HepG2 (cell line): ENCODE measurements around the gene KRTCAP2. TPM values are rescaled to one million over a fixed set of nuclear protein-coding genes. Genes with fewer than 3 reads are reported as not detected.

Source experiments
- HDAC6 ChIP-seq: fragments of 200-600 bp; sonication (generic); IDR thresholded peaks from 2 replicates; pipeline ENCODE4 v1.7.0; 2017; ENCODE audit warnings: mild to moderate bottlenecking, antibody characterized with exemption, low read length, low read depth
- KAT7 ChIP-seq: IDR thresholded peaks from 2 replicates; pipeline ENCODE4 v1.6.1; 2018; ENCODE audit warnings: borderline replicate concordance, missing compliant biosample characterization
- MXD4 ChIP-seq: IDR thresholded peaks from 2 replicates; pipeline ENCODE4 v1.6.1; 2016; ENCODE audit warnings: mild to moderate bottlenecking, missing biosample characterization, missing genetic modification reagents
- MXI1 ChIP-seq: IDR thresholded peaks from 3 replicates; pipeline ENCODE4 v1.6.1; 2012; ENCODE audit warnings: low read depth, low read length, inconsistent platforms, borderline replicate concordance
- NR2F2 ChIP-seq: IDR thresholded peaks from 2 replicates; pipeline ENCODE4 v1.6.1; 2012; ENCODE audit warnings: low read depth, inconsistent platforms, borderline replicate concordance
- REL ChIP-seq: sonication (generic); formaldehyde crosslinking; conservative IDR thresholded peaks from 2 replicates; pipeline ENCODE4 v1.8.0; 2022; ENCODE audit warnings: mild to moderate bottlenecking, missing genetic modification reagents, moderate library complexity
- SMC3 ChIP-seq: IDR thresholded peaks from 2 replicates; pipeline ENCODE4 v1.6.1; 2011; ENCODE audit warnings: low read length, improper control_type of control experiment
- SNAI1 ChIP-seq: sonication (generic); formaldehyde crosslinking; IDR thresholded peaks from 2 replicates; pipeline ENCODE4 v1.5.0; 2020; ENCODE audit warnings: mild to moderate bottlenecking, missing genetic modification reagents, borderline replicate concordance
- SNAPC2 ChIP-seq: sonication (generic); formaldehyde crosslinking; IDR thresholded peaks from 2 replicates; pipeline ENCODE4 v1.8.1; 2022; ENCODE audit warnings: mild to moderate bottlenecking, missing genetic modification reagents
- SNRNP70 ChIP-seq: fragments of 200-400 bp; formaldehyde crosslinking; IDR thresholded peaks from 2 replicates; pipeline ENCODE4 v1.6.1; 2017; ENCODE audit warnings: mild to moderate bottlenecking, low read depth, low read length, moderate library complexity
- TSC22D2 ChIP-seq: sonication (generic); formaldehyde crosslinking; IDR thresholded peaks from 2 replicates; pipeline ENCODE4 v1.5.1; 2020; ENCODE audit warnings: missing genetic modification reagents, mild to moderate bottlenecking, borderline replicate concordance
- ZMYM4 ChIP-seq: sonication (generic); formaldehyde crosslinking; IDR thresholded peaks from 2 replicates; pipeline ENCODE4 v1.8.1; 2023; ENCODE audit warnings: mild to moderate bottlenecking, missing genetic modification reagents
- ZNF230 ChIP-seq: sonication (generic); formaldehyde crosslinking; IDR thresholded peaks from 2 replicates; pipeline ENCODE4 v1.4.0; 2020; ENCODE audit warnings: mild to moderate bottlenecking, missing genetic modification reagents
- ZNF234 ChIP-seq: sonication (generic); formaldehyde crosslinking; conservative IDR thresholded peaks from 2 replicates; pipeline ENCODE4 v1.5.1; 2020; ENCODE audit warnings: mild to moderate bottlenecking, missing genetic modification reagents
- ZNF3 ChIP-seq: IDR thresholded peaks from 2 replicates; pipeline ENCODE4 v1.7.0; 2017; ENCODE audit warnings: inconsistent platforms
- ZNF441 ChIP-seq: sonication (generic); formaldehyde crosslinking; IDR thresholded peaks from 2 replicates; pipeline ENCODE4 v1.7.0; 2021; ENCODE audit warnings: missing genetic modification reagents, borderline replicate concordance
- polyA plus RNA-seq, 8 experiments: library from polyadenylated mRNA; depleted of rRNA in 3 of 8; stranded (reverse) in 7 of 8; unstranded in 1 of 8; fragments of >200 nt; fragmentation: Illumina TruSeq in 4 of 8; extraction: Trizol in 4 of 8; gene quantifications; 2 replicates each; pipeline versions ENCODE4 v1.2.1 to v1.2.3, GENCODE V29; 2011 to 2016; ENCODE audit warnings: low read depth in 4 of 8, missing spikeins in 1 of 8, mixed read lengths in 1 of 8; ENCODE audit not compliant: insufficient read depth in 1 of 8
- total RNA-seq, 5 experiments: library from RNA; depleted of rRNA; stranded (reverse); fragments of >200 nt; fragmentation: Illumina TruSeq; extraction: Trizol; gene quantifications; 2 replicates each; pipeline ENCODE4 v1.2.3, GENCODE V29; 2016; ENCODE audit warnings: low read depth in 1 of 5
- TF ChIP-seq, protein P1 (sequence below): sonication (generic); formaldehyde crosslinking; IDR thresholded peaks from 2 replicates; pipeline ENCODE4 v1.4.0; 2020; ENCODE audit warnings: missing genetic modification reagents, borderline replicate concordance
- TF ChIP-seq, protein P2 (sequence below), 2 experiments: fragments of 450-650 bp in 1 of 2; sonication (generic) in 1 of 2; formaldehyde crosslinking; IDR thresholded peaks; 2 replicates each; pipeline versions ENCODE4 v1.5.0 to v1.8.0; 2020 to 2022; ENCODE audit warnings: mild to moderate bottlenecking in 1 of 2, missing genetic modification reagents in 1 of 2
- TF ChIP-seq, protein P3 (sequence below): sonication (generic); formaldehyde crosslinking; IDR thresholded peaks from 2 replicates; pipeline ENCODE4 v1.8.0; 2022; ENCODE audit warnings: missing genetic modification reagents, mild to moderate bottlenecking, moderate library complexity, borderline replicate concordance
- TF ChIP-seq, protein P4 (sequence below): sonication (generic); formaldehyde crosslinking; IDR thresholded peaks from 2 replicates; pipeline ENCODE4 v1.4.0; 2020; ENCODE audit warnings: missing genetic modification reagents
- TF ChIP-seq, protein P5 (sequence below): sonication (generic); formaldehyde crosslinking; IDR thresholded peaks from 2 replicates; pipeline ENCODE4 v1.8.1; 2023; ENCODE audit warnings: mild to moderate bottlenecking, missing genetic modification reagents

KRTCAP2 gene
- total and polyA plus RNA-seq, 2 of the 13 experiments (the other 11 are each of a cell fraction or from before 2014, with no cell fraction given) = 77.3 to 79.4 TPM

DNA sequence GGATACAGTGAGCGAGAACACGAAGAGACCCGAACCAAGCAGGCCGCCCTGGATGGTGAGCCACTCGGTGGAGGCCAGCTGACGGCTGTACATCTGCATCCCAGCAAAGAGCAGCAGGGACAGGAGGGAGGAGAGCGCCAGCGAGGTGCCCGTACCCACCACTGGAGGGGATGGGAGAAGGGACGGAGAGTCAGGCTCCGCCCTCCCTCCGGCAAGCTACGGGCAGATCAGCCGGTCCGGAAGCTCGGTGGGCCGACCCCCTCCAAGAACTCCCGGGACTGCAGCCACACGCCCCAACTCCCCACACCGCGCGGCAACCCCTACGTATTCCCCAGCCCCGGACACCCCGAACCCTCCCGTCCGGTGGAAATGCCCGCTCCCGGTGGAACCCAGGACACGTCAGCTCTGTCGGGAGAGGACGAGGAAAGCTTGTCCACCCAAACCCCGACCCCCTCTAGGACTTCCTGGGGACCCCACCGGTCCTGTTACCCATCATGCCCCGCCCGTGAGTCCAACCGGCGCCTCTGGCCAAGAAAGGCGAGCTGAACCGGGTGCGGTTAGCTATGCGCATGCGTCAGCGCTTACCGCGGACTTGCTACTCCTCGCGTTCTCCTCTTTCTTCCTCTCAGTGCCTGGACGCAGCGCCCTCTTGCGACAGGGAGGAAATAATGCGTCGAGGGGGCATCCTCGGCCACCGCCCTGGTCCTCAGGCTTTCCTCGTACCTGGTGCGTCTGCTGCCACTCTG, at the start of gene KRTCAP2 (continued):
- TF ChIP-seq, protein P1, sequence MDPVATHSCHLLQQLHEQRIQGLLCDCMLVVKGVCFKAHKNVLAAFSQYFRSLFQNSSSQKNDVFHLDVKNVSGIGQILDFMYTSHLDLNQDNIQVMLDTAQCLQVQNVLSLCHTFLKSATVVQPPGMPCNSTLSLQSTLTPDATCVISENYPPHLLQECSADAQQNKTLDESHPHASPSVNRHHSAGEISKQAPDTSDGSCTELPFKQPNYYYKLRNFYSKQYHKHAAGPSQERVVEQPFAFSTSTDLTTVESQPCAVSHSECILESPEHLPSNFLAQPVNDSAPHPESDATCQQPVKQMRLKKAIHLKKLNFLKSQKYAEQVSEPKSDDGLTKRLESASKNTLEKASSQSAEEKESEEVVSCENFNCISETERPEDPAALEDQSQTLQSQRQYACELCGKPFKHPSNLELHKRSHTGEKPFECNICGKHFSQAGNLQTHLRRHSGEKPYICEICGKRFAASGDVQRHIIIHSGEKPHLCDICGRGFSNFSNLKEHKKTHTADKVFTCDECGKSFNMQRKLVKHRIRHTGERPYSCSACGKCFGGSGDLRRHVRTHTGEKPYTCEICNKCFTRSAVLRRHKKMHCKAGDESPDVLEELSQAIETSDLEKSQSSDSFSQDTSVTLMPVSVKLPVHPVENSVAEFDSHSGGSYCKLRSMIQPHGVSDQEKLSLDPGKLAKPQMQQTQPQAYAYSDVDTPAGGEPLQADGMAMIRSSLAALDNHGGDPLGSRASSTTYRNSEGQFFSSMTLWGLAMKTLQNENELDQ (CRISPR knock-in tag) = no peak
- no peak for TF ChIP-seq ZNF3 (CRISPR knock-in tag)
- no peak for TF ChIP-seq SNRNP70
- TF ChIP-seq KAT7 = peak; percentile 52; the same call in 1 of the 2 replicates
- peak; percentile 96 for TF ChIP-seq ZMYM4 (CRISPR knock-in tag)
- TF ChIP-seq HDAC6 = no peak
- TF ChIP-seq, protein P2, sequence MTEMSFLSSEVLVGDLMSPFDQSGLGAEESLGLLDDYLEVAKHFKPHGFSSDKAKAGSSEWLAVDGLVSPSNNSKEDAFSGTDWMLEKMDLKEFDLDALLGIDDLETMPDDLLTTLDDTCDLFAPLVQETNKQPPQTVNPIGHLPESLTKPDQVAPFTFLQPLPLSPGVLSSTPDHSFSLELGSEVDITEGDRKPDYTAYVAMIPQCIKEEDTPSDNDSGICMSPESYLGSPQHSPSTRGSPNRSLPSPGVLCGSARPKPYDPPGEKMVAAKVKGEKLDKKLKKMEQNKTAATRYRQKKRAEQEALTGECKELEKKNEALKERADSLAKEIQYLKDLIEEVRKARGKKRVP (CRISPR knock-in tag; IDR thresholded peaks at IDR 0.05) = no peak
- no peak for TF ChIP-seq ZNF230 (CRISPR knock-in tag)
- no peak for TF ChIP-seq ZNF234
- TF ChIP-seq SNAPC2 (CRISPR knock-in tag) = no peak
- peak; percentile 82; the same call in 1 of the 2 replicates for TF ChIP-seq TSC22D2 (CRISPR knock-in tag)
- TF ChIP-seq, protein P3, sequence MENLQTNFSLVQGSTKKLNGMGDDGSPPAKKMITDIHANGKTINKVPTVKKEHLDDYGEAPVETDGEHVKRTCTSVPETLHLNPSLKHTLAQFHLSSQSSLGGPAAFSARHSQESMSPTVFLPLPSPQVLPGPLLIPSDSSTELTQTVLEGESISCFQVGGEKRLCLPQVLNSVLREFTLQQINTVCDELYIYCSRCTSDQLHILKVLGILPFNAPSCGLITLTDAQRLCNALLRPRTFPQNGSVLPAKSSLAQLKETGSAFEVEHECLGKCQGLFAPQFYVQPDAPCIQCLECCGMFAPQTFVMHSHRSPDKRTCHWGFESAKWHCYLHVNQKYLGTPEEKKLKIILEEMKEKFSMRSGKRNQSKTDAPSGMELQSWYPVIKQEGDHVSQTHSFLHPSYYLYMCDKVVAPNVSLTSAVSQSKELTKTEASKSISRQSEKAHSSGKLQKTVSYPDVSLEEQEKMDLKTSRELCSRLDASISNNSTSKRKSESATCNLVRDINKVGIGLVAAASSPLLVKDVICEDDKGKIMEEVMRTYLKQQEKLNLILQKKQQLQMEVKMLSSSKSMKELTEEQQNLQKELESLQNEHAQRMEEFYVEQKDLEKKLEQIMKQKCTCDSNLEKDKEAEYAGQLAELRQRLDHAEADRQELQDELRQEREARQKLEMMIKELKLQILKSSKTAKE = no peak
- TF ChIP-seq REL = no peak
- TF ChIP-seq, protein P4, sequence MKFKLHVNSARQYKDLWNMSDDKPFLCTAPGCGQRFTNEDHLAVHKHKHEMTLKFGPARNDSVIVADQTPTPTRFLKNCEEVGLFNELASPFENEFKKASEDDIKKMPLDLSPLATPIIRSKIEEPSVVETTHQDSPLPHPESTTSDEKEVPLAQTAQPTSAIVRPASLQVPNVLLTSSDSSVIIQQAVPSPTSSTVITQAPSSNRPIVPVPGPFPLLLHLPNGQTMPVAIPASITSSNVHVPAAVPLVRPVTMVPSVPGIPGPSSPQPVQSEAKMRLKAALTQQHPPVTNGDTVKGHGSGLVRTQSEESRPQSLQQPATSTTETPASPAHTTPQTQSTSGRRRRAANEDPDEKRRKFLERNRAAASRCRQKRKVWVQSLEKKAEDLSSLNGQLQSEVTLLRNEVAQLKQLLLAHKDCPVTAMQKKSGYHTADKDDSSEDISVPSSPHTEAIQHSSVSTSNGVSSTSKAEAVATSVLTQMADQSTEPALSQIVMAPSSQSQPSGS (CRISPR knock-in tag) = peak; percentile 81; the same call in 1 of the 2 replicates
- peak; percentile 61; the same call in 1 of the 3 replicates for TF ChIP-seq MXI1
- TF ChIP-seq SMC3 = no peak
- TF ChIP-seq ZNF441 (CRISPR knock-in tag) = peak; percentile 80
- peak; percentile 48; the same call in 1 of the 2 replicates for TF ChIP-seq MXD4
- no peak for TF ChIP-seq SNAI1
- TF ChIP-seq, protein P5, sequence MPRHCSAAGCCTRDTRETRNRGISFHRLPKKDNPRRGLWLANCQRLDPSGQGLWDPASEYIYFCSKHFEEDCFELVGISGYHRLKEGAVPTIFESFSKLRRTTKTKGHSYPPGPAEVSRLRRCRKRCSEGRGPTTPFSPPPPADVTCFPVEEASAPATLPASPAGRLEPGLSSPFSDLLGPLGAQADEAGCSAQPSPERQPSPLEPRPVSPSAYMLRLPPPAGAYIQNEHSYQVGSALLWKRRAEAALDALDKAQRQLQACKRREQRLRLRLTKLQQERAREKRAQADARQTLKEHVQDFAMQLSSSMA (CRISPR knock-in tag) = peak; percentile 85; the same call in 1 of the 2 replicates
- no peak; the same call in 1 of the 2 replicates for TF ChIP-seq NR2F2
